OCI-LY3 (cell line): ENCODE measurements around the gene LOXL3.
"Not testable (repeated sequence)": the region's sequence is repeated elsewhere in the genome, so short reads cannot be mapped to it uniquely, and the experiment has no call there.

Source experiments
- H2AFZ ChIP-seq: fragments of 200-600, 300-600 bp; shearing (Covaris generic); 2 replicates; pipeline ENCODE4 v1.6.0; 2014; ENCODE audit warnings: antibody characterized with exemption, low read depth, low read length
- H3K27ac ChIP-seq: fragments of 200-600, 300-600 bp; sonication (generic); 2 replicates; pipeline ENCODE4 v1.5.1; 2014; ENCODE audit warnings: mild to moderate bottlenecking, low read length, moderate library complexity, mixed read lengths
- H3K27me3 ChIP-seq: fragments of 200-600, 300-600 bp; sonication (generic); 2 replicates; pipeline ENCODE4 v1.6.1; 2014; ENCODE audit warnings: low read depth, low read length, mixed read lengths
- H3K36me3 ChIP-seq: fragments of 200-600, 300-600 bp; sonication (generic); replicated peaks from 2 replicates; pipeline ENCODE3; 2014; ENCODE audit warnings: low read depth, low read length, mixed read lengths
- H3K4me1 ChIP-seq: fragments of 300-600, 200-600 bp; sonication (generic); 2 replicates; pipeline ENCODE4 v1.6.1; 2014; ENCODE audit warnings: low read length, mixed read lengths
- H3K4me2 ChIP-seq: fragments of 200-600, 300-600 bp; sonication (generic); 2 replicates; pipeline ENCODE4 v1.6.1; 2014; ENCODE audit warnings: low read length, mixed read lengths
- H3K4me3 ChIP-seq: fragments of 300-600, 200-600 bp; sonication (generic); 2 replicates; pipeline ENCODE4 v1.5.1; 2014; ENCODE audit warnings: antibody characterized with exemption, mild to moderate bottlenecking, low read length, moderate library complexity
- H3K79me2 ChIP-seq: fragments of 300-600, 200-600 bp; shearing (Covaris generic); 2 replicates; pipeline ENCODE4 v1.6.1; 2014; ENCODE audit warnings: mild to moderate bottlenecking, low read length, mixed read lengths
- H3K9ac ChIP-seq: fragments of 300-600, 200-600 bp; shearing (Covaris generic); 2 replicates; pipeline ENCODE4 v1.6.0; 2014; ENCODE audit warnings: mild to moderate bottlenecking, low read length, moderate library complexity
- H3K9me3 ChIP-seq: fragments of 200-600, 300-600 bp; shearing (Covaris generic); 2 replicates; pipeline ENCODE4 v1.6.1; 2014; ENCODE audit warnings: low read length, mixed read lengths; ENCODE audit not compliant: insufficient read depth
- H4K20me1 ChIP-seq: fragments of 200-600, 300-600 bp; sonication (generic); 2 replicates; pipeline ENCODE4 v1.6.1; 2016; ENCODE audit warnings: low read length, mixed read lengths; ENCODE audit not compliant: insufficient read depth
- EZH2phosphoT487 ChIP-seq: fragments of 200-600 bp; shearing (Covaris generic); IDR thresholded peaks from 2 replicates; pipeline ENCODE4 v1.6.1; 2018; ENCODE audit warnings: antibody characterized with exemption, mixed run types, low read depth
- TF ChIP-seq, protein P1 (sequence below): fragments of 200-600, 300-600 bp; sonication (generic); IDR thresholded peaks from 2 replicates; pipeline ENCODE4 v1.5.1; 2014; ENCODE audit warnings: antibody characterized with exemption, low read length, low read depth

LOXL3 gene

GRCh38 chr2:74566754-74567085 lies 13.0 kb upstream of the LOXL3 start:
- peak overlapping the region; percentile 62 for H3K4me2 ChIP-seq
- no peaks in the 10 kb centered on the region for H3K9me3 ChIP-seq
- peak overlapping the region; percentile 24; the same call in 1 of the 2 replicates for H3K4me3 ChIP-seq
- H3K27me3 ChIP-seq: peaks cover 4% of the 10 kb centered on the region; the same call in 1 of the 2 replicates
- H3K9ac ChIP-seq: no peak overlapping the region
- 0 out of 2 replicates have a peak overlapping the region, but pooled peaks have one; percentile 10 for H3K27ac ChIP-seq
- H3K79me2 ChIP-seq: no peaks in the 10 kb centered on the region
- H3K36me3 ChIP-seq: no peaks in the 10 kb centered on the region
- H2AFZ ChIP-seq: peak overlapping the region; percentile 22; the same call in 1 of the 2 replicates
- H3K4me1 ChIP-seq: peaks cover 29% of the 10 kb centered on the region
- H4K20me1 ChIP-seq: no peaks in the 10 kb centered on the region
- TF ChIP-seq, protein P1, sequence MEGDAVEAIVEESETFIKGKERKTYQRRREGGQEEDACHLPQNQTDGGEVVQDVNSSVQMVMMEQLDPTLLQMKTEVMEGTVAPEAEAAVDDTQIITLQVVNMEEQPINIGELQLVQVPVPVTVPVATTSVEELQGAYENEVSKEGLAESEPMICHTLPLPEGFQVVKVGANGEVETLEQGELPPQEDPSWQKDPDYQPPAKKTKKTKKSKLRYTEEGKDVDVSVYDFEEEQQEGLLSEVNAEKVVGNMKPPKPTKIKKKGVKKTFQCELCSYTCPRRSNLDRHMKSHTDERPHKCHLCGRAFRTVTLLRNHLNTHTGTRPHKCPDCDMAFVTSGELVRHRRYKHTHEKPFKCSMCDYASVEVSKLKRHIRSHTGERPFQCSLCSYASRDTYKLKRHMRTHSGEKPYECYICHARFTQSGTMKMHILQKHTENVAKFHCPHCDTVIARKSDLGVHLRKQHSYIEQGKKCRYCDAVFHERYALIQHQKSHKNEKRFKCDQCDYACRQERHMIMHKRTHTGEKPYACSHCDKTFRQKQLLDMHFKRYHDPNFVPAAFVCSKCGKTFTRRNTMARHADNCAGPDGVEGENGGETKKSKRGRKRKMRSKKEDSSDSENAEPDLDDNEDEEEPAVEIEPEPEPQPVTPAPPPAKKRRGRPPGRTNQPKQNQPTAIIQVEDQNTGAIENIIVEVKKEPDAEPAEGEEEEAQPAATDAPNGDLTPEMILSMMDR: no peak
- no peak for TF ChIP-seq EZH2phosphoT487

- Histone ChIP-seq H3K4me2 (peak overlapping the region; percentile 62), H3K9ac (no peak overlapping the region), H2AFZ (peak overlapping the region; percentile 22; the same call in 1 of the 2 replicates), H3K27ac (0 out of 2 replicates have a peak overlapping the region, but pooled peaks have one; percentile 10), H3K36me3 (no peaks in the 10 kb centered on the region), H4K20me1 (no peaks in the 10 kb centered on the region), H3K79me2 (no peaks in the 10 kb centered on the region), H3K9me3 (no peaks in the 10 kb centered on the region), H3K4me3 (peak overlapping the region; percentile 24; the same call in 1 of the 2 replicates), H3K27me3 (peaks cover 7% of the 10 kb centered on the region), H3K4me1 (peaks cover 24% of the 10 kb centered on the region)
- TF ChIP-seq, protein P1: no peak
- no peak for TF ChIP-seq EZH2phosphoT487
Measured at GRCh38 chr2:74566076-74566753, 12.5 kb upstream of the LOXL3 start.

GRCh38 chr2:74564222-74564621 lies 10.5 kb upstream of the LOXL3 start:
- no peaks in the 10 kb centered on the region for H4K20me1 ChIP-seq
- no peak overlapping the region for H3K4me3 ChIP-seq
- peaks cover 15% of the 10 kb centered on the region for H3K27me3 ChIP-seq
- no peak overlapping the region for H3K27ac ChIP-seq
- no peaks in the 10 kb centered on the region for H3K36me3 ChIP-seq
- H3K9ac ChIP-seq: no peak overlapping the region
- no peak for TF ChIP-seq EZH2phosphoT487
- TF ChIP-seq, protein P1: no peak
- H3K4me2 ChIP-seq: no peak overlapping the region
- no peak overlapping the region for H2AFZ ChIP-seq
- no peaks in the 10 kb centered on the region for H3K9me3 ChIP-seq
- no peaks in the 10 kb centered on the region for H3K79me2 ChIP-seq
- peaks cover 12% of the 10 kb centered on the region for H3K4me1 ChIP-seq

DNA sequence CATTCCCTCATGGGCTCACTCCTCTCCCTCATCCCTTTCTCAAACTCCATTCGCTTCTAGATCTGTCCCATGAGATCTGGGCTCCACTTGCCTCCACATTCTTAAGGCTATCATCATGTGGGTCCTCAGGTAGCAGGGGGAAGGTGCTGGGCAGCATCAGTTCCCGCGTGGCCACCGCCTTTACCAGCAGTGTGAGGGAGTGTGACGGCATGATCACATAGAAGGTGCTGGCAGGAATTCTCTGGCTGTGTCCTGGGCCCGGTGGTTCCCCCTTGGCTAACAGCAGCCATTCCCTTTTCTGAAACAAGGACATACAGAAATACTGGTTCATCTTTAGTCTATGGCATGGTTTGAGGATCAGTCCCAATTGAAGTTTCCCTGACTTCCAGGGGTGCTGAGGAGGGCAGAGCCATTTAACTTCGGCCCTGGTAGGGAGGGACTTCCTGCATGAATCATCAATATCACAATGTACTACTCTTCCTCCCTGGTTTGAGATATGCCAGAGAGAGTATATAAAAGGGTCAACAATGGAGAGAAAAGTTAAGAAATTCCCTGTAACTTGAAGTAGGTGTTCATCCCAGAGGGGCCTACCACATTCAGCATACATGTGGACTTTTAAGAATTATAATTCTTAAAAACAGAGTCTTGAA lies 8.5 kb upstream of the LOXL3 start:
- H3K9me3 ChIP-seq: no peaks in the 10 kb centered on the region
- no peak overlapping the region for H3K4me2 ChIP-seq
- no peak overlapping the region for H3K27ac ChIP-seq
- H3K27me3 ChIP-seq: peaks cover 12% of the 10 kb centered on the region
- H3K36me3 ChIP-seq: no peaks in the 10 kb centered on the region
- H4K20me1 ChIP-seq: no peaks in the 10 kb centered on the region
- H3K4me3 ChIP-seq: no peak overlapping the region
- no peak overlapping the region for H2AFZ ChIP-seq
- no peak overlapping the region for H3K9ac ChIP-seq
- H3K4me1 ChIP-seq: peaks cover 10% of the 10 kb centered on the region
- H3K79me2 ChIP-seq: no peaks in the 10 kb centered on the region
- TF ChIP-seq, protein P1: no peak
- TF ChIP-seq EZH2phosphoT487: no peak

- H2AFZ ChIP-seq, H3K79me2 ChIP-seq, H4K20me1 ChIP-seq, H3K4me1 ChIP-seq, H3K9me3 ChIP-seq, H3K36me3 ChIP-seq, H3K4me2 ChIP-seq, H3K4me3 ChIP-seq, H3K27ac ChIP-seq, H3K9ac ChIP-seq: not testable (repeated sequence)
- H3K27me3 ChIP-seq: peaks cover 12% of the 10 kb centered on the region
Measured at GRCh38 chr2:74561022-74561421, 7.3 kb upstream of the LOXL3 start.
